GM19324 (cell line): Measurements from ENCODE around the gene AUTS2.

Source experiments
- ATAC-seq: cut with Tn5 transposase; IDR thresholded peaks from one replicate; pipeline ENCODE4 v1.9.1; 2021; ENCODE audit warnings: mild to moderate bottlenecking, moderate library complexity; ENCODE audit not compliant: unreplicated experiment, low FRiP score

The AUTS2 gene

GRCh38 chr7:70701991-70702390, 1103.7 kb downstream of the AUTS2 start:
- ATAC-seq: no peak

GRCh38 chr7:70703785-70704184, 1105.5 kb downstream of the AUTS2 start:
- ATAC-seq: no peak

GRCh38 chr7:70704831-70705346, 1106.6 kb downstream of the AUTS2 start:
- no peak for ATAC-seq

- ATAC-seq: no peak
These were observed 1107.9 kb downstream of the AUTS2 start for GRCh38 chr7:70706204-70706603.

GRCh38 chr7:70706698-70707097, 1108.4 kb downstream of the AUTS2 start:
- no peak for ATAC-seq

- no peak for ATAC-seq
These were observed 1109.6 kb downstream of the AUTS2 start for GRCh38 chr7:70707823-70708243.

- ATAC-seq: no peak
These were observed 1111.8 kb downstream of the AUTS2 start for GRCh38 chr7:70710011-70710480.

- no peak for ATAC-seq
These were observed 1112.4 kb downstream of the AUTS2 start for GRCh38 chr7:70710651-70711050.

GRCh38 chr7:70711452-70711851, 1113.2 kb downstream of the AUTS2 start:
- no peak for ATAC-seq

GRCh38 chr7:70712942-70713341, 1114.7 kb downstream of the AUTS2 start:
- ATAC-seq: no peak

- no peak for ATAC-seq
These were observed 1116.3 kb downstream of the AUTS2 start for GRCh38 chr7:70714506-70715038.

GRCh38 chr7:70717553-70718329, 1119.5 kb downstream of the AUTS2 start:
- ATAC-seq: no peak

- no peak for ATAC-seq
These were observed 1120.8 kb downstream of the AUTS2 start for GRCh38 chr7:70719125-70719524.

- no peak for ATAC-seq
These were observed 1122.1 kb downstream of the AUTS2 start for GRCh38 chr7:70720191-70720873.

- ATAC-seq: no peak
These were observed 1123.2 kb downstream of the AUTS2 start for GRCh38 chr7:70721500-70721899.

- no peak for ATAC-seq
These were observed 1125.1 kb downstream of the AUTS2 start for GRCh38 chr7:70723339-70723738.

GRCh38 chr7:70725448-70725847, 1127.2 kb downstream of the AUTS2 start:
- ATAC-seq: no peak

GRCh38 chr7:70726294-70726693, 1128.0 kb downstream of the AUTS2 start:
- ATAC-seq: no peak

GRCh38 chr7:70726951-70727378, 1128.7 kb downstream of the AUTS2 start:
- peak; percentile 66 for ATAC-seq

GRCh38 chr7:70727861-70728260, 1129.6 kb downstream of the AUTS2 start:
- ATAC-seq: no peak

- ATAC-seq: no peak
These were observed 1130.7 kb downstream of the AUTS2 start for GRCh38 chr7:70728872-70729552.
